Omental fat pad (tissue), 4 donors: Measurements from ENCODE around the gene HMGXB4. TPM values are rescaled to one million over a fixed set of nuclear protein-coding genes. Genes with fewer than 3 reads are reported as not detected.

ENCODE experiments used
- ATAC-seq: fragments of 150-250 bp; one replicate; pipeline ENCODE4 v1.9.1; 2016; ENCODE audit warnings: mild to moderate bottlenecking, moderate library complexity; ENCODE audit not compliant: low FRiP score
- DNase-seq: peaks from one replicate; pipeline ENCODE4 v3.0.0-alpha.2; 2019; ENCODE audit warnings: low spot score
- CTCF ChIP-seq, 3 donors: fragments of 450-650 bp; IDR thresholded peaks; one replicate each; pipeline ENCODE4 v1.5.1; 2016 to 2017; ENCODE audit warnings: antibody characterized with exemption in 3 of 3, mild to moderate bottlenecking in 3 of 3, moderate library complexity in 2 of 3
- total RNA-seq, 4 donors: library from RNA; depleted of rRNA; stranded (reverse); fragments of >200 nt; gene quantifications; one replicate each; pipeline ENCODE4 v1.1.0, GENCODE V29; 2016

HMGXB4 gene
- total RNA-seq, 4 donors from 2014 or later = 10.9 to 17.8 (median 12.3) TPM

- no peak for TF ChIP-seq CTCF (IDR thresholded peaks at IDR 0.05)
- DNase-seq (no peak), ATAC-seq (no peak)
These were observed 61.3 kb downstream of the HMGXB4 start for GRCh38 chr22:35318346-35319215.

- ATAC-seq = no peak
- DNase-seq = no peak
- no peak for TF ChIP-seq CTCF (IDR thresholded peaks at IDR 0.05)
These were observed 62.1 kb downstream of the HMGXB4 start for GRCh38 chr22:35319244-35319985.

GRCh38 chr22:35322126-35322525 lies 64.8 kb downstream of the HMGXB4 start:
- TF ChIP-seq CTCF (IDR thresholded peaks at IDR 0.05) = no peak
- ATAC-seq (no peak), DNase-seq (no peak)

GRCh38 chr22:35322893-35323292 lies 65.6 kb downstream of the HMGXB4 start:
- DNase-seq (no peak), ATAC-seq (no peak)
- no peak for TF ChIP-seq CTCF (IDR thresholded peaks at IDR 0.05)

- no peak for DNase-seq
- ATAC-seq = no peak
- TF ChIP-seq CTCF (IDR thresholded peaks at IDR 0.05) = no peak
These were observed 66.0 kb downstream of the HMGXB4 start for GRCh38 chr22:35323305-35323704.

- no peak for TF ChIP-seq CTCF (IDR thresholded peaks at IDR 0.05)
- no peak for ATAC-seq
- no peak for DNase-seq
These were observed 66.8 kb downstream of the HMGXB4 start for GRCh38 chr22:35324067-35324466.
